HG02642 (cell line): ENCODE measurements around the gene DEFB131A.
"Not testable (repeated sequence)": the region's sequence is repeated elsewhere in the genome, so short reads cannot be mapped to it uniquely, and the experiment has no call there.

ENCODE experiments used
- ATAC-seq: cut with Tn5 transposase; IDR thresholded peaks from one replicate; pipeline ENCODE4 v1.9.1; 2021; ENCODE audit warnings: mild to moderate bottlenecking; ENCODE audit not compliant: unreplicated experiment, poor library complexity

The DEFB131A gene

GRCh38 chr4:9444114-9444513, at the start of gene DEFB131A:
TSS of gene DEFB131A (plus strand) at chr4:9444414. CDS start at chr4:9444534, 120 bp downstream.
- not testable (repeated sequence) for ATAC-seq

- ATAC-seq = not testable (repeated sequence)
Measured at GRCh38 chr4:9405774-9406173, 38.4 kb upstream of the DEFB131A start.

GRCh38 chr4:9406491-9406890, 37.7 kb upstream of the DEFB131A start:
- ATAC-seq = not testable (repeated sequence)

GRCh38 chr4:9409793-9410192, 34.4 kb upstream of the DEFB131A start:
- no peak for ATAC-seq

- ATAC-seq = not testable (repeated sequence)
Measured at GRCh38 chr4:9421884-9422455, 22.2 kb upstream of the DEFB131A start.

- not testable (repeated sequence) for ATAC-seq
Measured at GRCh38 chr4:9425916-9426315, 18.3 kb upstream of the DEFB131A start.

GRCh38 chr4:9430061-9430460, 14.2 kb upstream of the DEFB131A start:
- not testable (repeated sequence) for ATAC-seq

- not testable (repeated sequence) for ATAC-seq
Measured at GRCh38 chr4:9433320-9433719, 10.9 kb upstream of the DEFB131A start.

GRCh38 chr4:9436728-9437127, 7.5 kb upstream of the DEFB131A start:
- not testable (repeated sequence) for ATAC-seq

- ATAC-seq = not testable (repeated sequence)
Measured at GRCh38 chr4:9442355-9442754, 1.9 kb upstream of the DEFB131A start.

GRCh38 chr4:9444681-9445080, 467 bp downstream of the DEFB131A start:
- not testable (repeated sequence) for ATAC-seq

- ATAC-seq = not testable (repeated sequence)
Measured at GRCh38 chr4:9452251-9452650, 8.0 kb downstream of the DEFB131A start.

- not testable (repeated sequence) for ATAC-seq
Measured at GRCh38 chr4:9454284-9454683, 10.1 kb downstream of the DEFB131A start.

- not testable (repeated sequence) for ATAC-seq
Measured at GRCh38 chr4:9455046-9455445, 10.8 kb downstream of the DEFB131A start.

GRCh38 chr4:9479466-9479865, 35.3 kb downstream of the DEFB131A start:
- not testable (repeated sequence) for ATAC-seq

- not testable (repeated sequence) for ATAC-seq
Measured at GRCh38 chr4:9480066-9480465, 35.9 kb downstream of the DEFB131A start.

- not testable (repeated sequence) for ATAC-seq
Measured at GRCh38 chr4:9482871-9483270, 38.7 kb downstream of the DEFB131A start.

GRCh38 chr4:9483682-9484081, 39.5 kb downstream of the DEFB131A start:
- not testable (repeated sequence) for ATAC-seq

GRCh38 chr4:9486880-9487279, 42.7 kb downstream of the DEFB131A start:
- not testable (repeated sequence) for ATAC-seq

GRCh38 chr4:9488796-9489195, 44.6 kb downstream of the DEFB131A start:
- ATAC-seq = not testable (repeated sequence)

GRCh38 chr4:9490496-9490895, 46.3 kb downstream of the DEFB131A start:
- not testable (repeated sequence) for ATAC-seq

- not testable (repeated sequence) for ATAC-seq
Measured at GRCh38 chr4:9490986-9491385, 46.8 kb downstream of the DEFB131A start.
